Measurements from ENCODE around the gene PCDHGA9.

- TF ChIP-seq CTCF (IDR thresholded peaks at IDR 0.05) (no peak), POLR2A (IDR thresholded peaks at IDR 0.05) (no peak)
These were observed 28.0 kb upstream of the PCDHGA9 start for GRCh38 chr5:141374627-141375026.

Measured in right lobe of liver (tissue), 4 donors.